HG03442 (cell line): Measurements from ENCODE around the gene DSC1.

Experiments used
- ATAC-seq: cut with Tn5 transposase; IDR thresholded peaks from one replicate; pipeline ENCODE4 v1.9.1; 2021; ENCODE audit warnings: mild to moderate bottlenecking, moderate library complexity; ENCODE audit not compliant: unreplicated experiment

DSC1 gene

GRCh38 chr18:31112804-31113203 is 49.9 kb downstream of the DSC1 start:
- ATAC-seq: no peak

- no peak for ATAC-seq
These were observed 56.9 kb downstream of the DSC1 start for GRCh38 chr18:31105733-31106132.

- ATAC-seq: no peak
These were observed 58.2 kb downstream of the DSC1 start for GRCh38 chr18:31104444-31104843.

GRCh38 chr18:31103423-31103822 is 59.2 kb downstream of the DSC1 start:
- ATAC-seq: no peak

- no peak for ATAC-seq
These were observed 59.7 kb downstream of the DSC1 start for GRCh38 chr18:31102941-31103340.

- no peak for ATAC-seq
These were observed 60.5 kb downstream of the DSC1 start, which contains the start of gene DSC2 for GRCh38 chr18:31102025-31102684. DSC2 (minus strand) TSS chr18:31102421; CDS start chr18:31101971, 450 bp downstream.

GRCh38 chr18:31101183-31102024 is 61.3 kb downstream of the DSC1 start:
- ATAC-seq: no peak

GRCh38 chr18:31100436-31101182 is 62.0 kb downstream of the DSC1 start:
- ATAC-seq: no peak

- no peak for ATAC-seq
These were observed 63.0 kb downstream of the DSC1 start for GRCh38 chr18:31099450-31100230.

GRCh38 chr18:31098878-31099277 is 63.8 kb downstream of the DSC1 start:
- no peak for ATAC-seq

- ATAC-seq: no peak
These were observed 65.0 kb downstream of the DSC1 start for GRCh38 chr18:31097666-31098065.

- ATAC-seq: no peak
These were observed 68.8 kb downstream of the DSC1 start for GRCh38 chr18:31093880-31094279.

- no peak for ATAC-seq
These were observed 69.4 kb downstream of the DSC1 start for GRCh38 chr18:31093294-31093693.

GRCh38 chr18:31091350-31091749 is 71.3 kb downstream of the DSC1 start:
- ATAC-seq: no peak

- no peak for ATAC-seq
These were observed 74.1 kb downstream of the DSC1 start for GRCh38 chr18:31088532-31088931.

- ATAC-seq: no peak
These were observed 82.7 kb downstream of the DSC1 start for GRCh38 chr18:31079973-31080372.
